ENCODE data around the gene TXN2.
"Not testable (repeated sequence)": the region's sequence is repeated elsewhere in the genome, so short reads cannot be mapped to it uniquely, and the experiment has no call there.

The TXN2 gene, protein sequence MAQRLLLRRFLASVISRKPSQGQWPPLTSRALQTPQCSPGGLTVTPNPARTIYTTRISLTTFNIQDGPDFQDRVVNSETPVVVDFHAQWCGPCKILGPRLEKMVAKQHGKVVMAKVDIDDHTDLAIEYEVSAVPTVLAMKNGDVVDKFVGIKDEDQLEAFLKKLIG

DNA sequence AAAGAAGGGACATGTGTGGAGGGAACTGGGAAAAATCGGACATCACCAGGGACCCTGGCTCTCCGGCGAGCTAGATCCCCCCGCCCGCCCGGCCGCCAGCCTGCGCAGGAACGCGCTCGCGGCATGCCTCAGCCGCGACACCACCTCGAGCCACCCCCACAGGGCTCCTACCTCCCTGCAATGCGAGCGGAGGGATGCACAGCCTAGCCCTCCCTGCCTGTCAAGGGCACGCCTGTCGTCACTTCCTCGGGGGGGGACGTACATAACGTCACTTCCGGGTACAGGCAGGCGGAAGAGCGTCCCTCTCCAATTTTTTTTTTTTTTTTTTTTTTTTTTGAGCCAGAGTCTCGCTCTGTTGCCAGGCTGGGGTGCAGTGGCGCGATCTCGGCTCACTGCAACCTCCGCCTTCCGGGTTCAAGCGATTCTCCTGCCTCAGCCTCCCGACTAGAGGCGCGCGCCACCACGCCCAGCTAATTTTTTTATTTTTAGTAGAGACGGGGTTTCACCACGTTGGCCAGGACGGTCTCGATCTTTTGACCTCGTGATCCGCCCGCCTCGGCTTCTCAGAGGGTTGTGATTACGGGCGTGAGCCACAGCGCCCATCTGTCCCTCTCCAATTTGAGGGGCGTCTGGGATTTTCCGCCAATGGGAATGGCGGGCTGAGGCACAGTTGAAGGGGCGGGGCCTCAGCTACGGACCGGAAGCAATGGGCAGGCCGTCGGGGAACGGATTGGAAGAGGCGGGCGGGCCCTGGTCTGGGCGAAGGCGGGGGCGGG lies at the start of gene TXN2:
TXN2 (minus strand) TSS at position 248 of the 776 bp plus-strand sequence. CDS start 803 bp downstream, outside the sequence.
- Histone ChIP-seq H3K27ac (peak within 1 kb of the TSS; percentile 99), H3K4me1 (ENCODE audit: control insufficient read depth in 1 of 2, insufficient read depth in 1 of 2, low read depth in 1 of 2, low read length in 1 of 2) (peaks cover 14 to 16% of the 10 kb centered on the region in 2 experiments), H3K36me3 (peaks cover 5% of the 10 kb centered on the region), H3K27me3 (no peaks in the 10 kb centered on the region), H3K9me3 (no peaks in the 10 kb centered on the region), H3K4me3 (ENCODE audit: low read depth in 1 of 2, low read length in 1 of 2) (peak within 1 kb of the TSS; percentile 86 to 96)
- TF ChIP-seq, protein P1, sequence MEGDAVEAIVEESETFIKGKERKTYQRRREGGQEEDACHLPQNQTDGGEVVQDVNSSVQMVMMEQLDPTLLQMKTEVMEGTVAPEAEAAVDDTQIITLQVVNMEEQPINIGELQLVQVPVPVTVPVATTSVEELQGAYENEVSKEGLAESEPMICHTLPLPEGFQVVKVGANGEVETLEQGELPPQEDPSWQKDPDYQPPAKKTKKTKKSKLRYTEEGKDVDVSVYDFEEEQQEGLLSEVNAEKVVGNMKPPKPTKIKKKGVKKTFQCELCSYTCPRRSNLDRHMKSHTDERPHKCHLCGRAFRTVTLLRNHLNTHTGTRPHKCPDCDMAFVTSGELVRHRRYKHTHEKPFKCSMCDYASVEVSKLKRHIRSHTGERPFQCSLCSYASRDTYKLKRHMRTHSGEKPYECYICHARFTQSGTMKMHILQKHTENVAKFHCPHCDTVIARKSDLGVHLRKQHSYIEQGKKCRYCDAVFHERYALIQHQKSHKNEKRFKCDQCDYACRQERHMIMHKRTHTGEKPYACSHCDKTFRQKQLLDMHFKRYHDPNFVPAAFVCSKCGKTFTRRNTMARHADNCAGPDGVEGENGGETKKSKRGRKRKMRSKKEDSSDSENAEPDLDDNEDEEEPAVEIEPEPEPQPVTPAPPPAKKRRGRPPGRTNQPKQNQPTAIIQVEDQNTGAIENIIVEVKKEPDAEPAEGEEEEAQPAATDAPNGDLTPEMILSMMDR (IDR thresholded peaks at IDR 0.05) = no peak

DNA sequence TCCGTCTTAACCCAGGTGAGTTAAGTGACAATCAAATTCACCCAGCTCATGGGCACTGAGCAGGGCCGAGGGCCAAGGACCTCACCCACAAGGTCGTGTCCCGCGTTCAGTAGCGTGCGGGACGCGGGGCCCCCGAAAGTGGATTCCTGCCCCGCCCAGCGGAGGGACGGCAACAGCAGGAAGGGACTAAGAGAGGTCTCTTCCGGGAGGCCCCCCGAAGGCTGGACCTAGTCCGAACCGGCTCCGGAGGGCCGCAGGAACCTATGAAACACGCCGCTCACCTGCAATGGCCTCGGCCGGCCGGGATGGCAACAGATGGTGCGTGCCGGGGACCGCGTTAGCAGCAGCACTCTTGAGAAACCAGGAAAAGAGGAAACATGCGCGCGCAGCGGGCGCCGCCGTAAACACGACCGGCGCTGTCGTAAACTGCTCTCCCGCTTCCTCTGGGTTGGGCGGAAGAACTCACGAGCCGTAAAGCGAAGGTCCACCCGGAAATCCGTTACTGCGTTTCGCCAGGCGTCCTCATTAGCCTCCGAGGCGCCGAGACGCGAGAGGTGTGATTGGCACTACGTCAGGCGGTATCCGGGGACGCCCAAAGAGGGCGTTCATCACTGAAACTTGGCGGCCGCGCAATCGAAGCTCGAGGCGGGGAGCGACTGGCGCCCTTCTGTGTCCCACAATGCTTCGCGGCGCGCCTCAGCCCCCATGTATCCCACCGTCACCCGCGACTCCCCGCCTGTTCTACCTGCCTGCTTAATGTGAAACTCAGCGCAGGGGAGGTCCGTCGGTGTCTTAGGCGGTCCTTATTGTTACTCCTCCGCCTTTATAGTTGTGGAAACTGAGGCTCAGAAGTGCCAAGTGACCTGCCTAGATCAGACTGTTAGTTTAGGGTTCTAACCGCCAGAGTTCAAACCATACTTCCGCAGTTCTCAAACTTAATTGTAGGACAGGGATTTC lies 47.6 kb upstream of the TXN2 start, which contains the start of gene EIF3D:
EIF3D (minus strand) TSS at position 372 of the 957 bp plus-strand sequence. CDS start 3,045 bp downstream, outside the sequence.
- H3K36me3 ChIP-seq = peaks cover 22% of the 10 kb centered on the region
- peaks cover 20% of the 10 kb centered on the region in 2 experiments for H3K4me1 ChIP-seq (ENCODE audit: control insufficient read depth in 1 of 2, insufficient read depth in 1 of 2, low read depth in 1 of 2, low read length in 1 of 2)
- H3K4me3 ChIP-seq (ENCODE audit: low read depth in 1 of 2, low read length in 1 of 2) = peak within 1 kb of the TSS; percentile 92 to 95
- TF ChIP-seq, protein P1 (IDR thresholded peaks at IDR 0.05) = peak; percentile 66
- H3K9me3 ChIP-seq = no peaks in the 10 kb centered on the region
- peak within 1 kb of the TSS; percentile 90 for H3K27ac ChIP-seq
- H3K27me3 ChIP-seq = no peaks in the 10 kb centered on the region

DNA sequence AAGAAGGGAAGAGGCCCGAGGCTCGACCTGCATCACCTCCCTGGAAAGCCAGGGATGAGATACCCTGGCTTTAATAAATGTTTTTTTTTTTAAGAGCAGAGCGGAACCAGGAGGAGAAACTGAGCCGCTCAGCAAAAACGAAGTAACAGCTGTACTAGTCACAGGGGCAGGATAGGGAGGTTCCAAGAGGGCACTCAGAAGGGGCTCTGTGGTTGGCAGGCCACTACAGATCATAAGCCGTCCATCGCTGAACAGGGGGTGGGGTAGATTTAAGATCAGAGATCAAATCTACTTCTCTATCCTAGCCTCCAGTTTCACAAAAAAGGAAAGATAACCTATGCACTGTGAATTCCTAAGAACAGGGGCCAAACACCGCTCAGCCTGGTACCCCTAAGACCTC lies 46.9 kb upstream of the TXN2 start:
- peaks cover 29% of the 10 kb centered on the region for H3K36me3 ChIP-seq
- H3K4me1 ChIP-seq (ENCODE audit: control insufficient read depth in 1 of 2, insufficient read depth in 1 of 2, low read depth in 1 of 2, low read length in 1 of 2) = peaks cover 20% of the 10 kb centered on the region in 2 experiments
- H3K4me3 ChIP-seq (ENCODE audit: low read depth in 1 of 2, low read length in 1 of 2) = peak overlapping the region; percentile 92 to 95
- TF ChIP-seq, protein P1 (IDR thresholded peaks at IDR 0.05) = no peak
- no peaks in the 10 kb centered on the region for H3K27me3 ChIP-seq
- H3K9me3 ChIP-seq = no peaks in the 10 kb centered on the region
- H3K27ac ChIP-seq = peak overlapping the region; percentile 90

DNA sequence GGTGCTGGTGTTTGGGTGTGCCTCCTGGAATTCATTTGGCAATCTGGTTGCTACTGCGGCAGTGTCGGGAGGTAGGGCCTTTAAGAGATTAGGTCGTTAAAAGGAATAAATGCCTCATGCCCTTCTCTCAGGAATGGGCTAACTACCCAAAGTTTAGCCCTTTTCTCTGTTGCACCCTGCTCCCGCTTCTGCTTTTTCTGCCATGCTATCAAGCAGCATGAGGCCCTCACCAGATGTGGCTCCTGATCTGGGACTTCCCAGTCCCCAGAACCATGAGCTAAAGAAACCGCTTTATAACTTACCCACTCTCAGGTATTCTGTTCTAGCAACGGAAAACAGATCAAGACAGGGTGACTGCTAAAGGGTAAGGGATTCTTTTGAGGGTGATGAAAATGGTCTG lies 41.2 kb upstream of the TXN2 start:
- Histone ChIP-seq H3K27ac (no peak overlapping the region), H3K27me3 (no peaks in the 10 kb centered on the region), H3K36me3 (peaks cover 82% of the 10 kb centered on the region), H3K4me3 (ENCODE audit: low read depth in 1 of 2, low read length in 1 of 2) (no peak overlapping the region), H3K4me1 (ENCODE audit: control insufficient read depth in 1 of 2, insufficient read depth in 1 of 2, low read depth in 1 of 2, low read length in 1 of 2) (peaks cover 13 to 15% of the 10 kb centered on the region in 2 experiments), H3K9me3 (no peaks in the 10 kb centered on the region)
- TF ChIP-seq, protein P1 (IDR thresholded peaks at IDR 0.05) = no peak

DNA sequence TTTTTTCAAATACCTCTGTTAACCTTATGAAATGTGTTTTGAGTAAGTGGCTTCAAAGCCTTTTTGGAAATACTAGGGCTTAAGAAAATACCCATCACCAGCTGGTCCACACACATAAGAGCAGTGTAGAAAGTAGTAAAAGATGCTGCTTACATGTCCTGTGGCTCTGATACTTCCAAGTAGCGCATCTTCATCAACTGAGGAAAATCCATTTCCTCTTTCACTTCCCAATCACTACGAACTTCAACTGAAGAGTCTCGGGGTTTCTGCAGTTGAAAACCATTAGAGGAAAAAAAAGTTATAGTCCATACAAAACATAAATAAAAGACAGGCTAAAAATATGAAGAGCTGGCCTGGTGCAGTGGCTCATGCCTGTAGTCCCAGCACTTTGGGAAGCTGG lies 39.0 kb upstream of the TXN2 start:
- Histone ChIP-seq H3K4me3 (ENCODE audit: low read depth in 1 of 2, low read length in 1 of 2) (no peak overlapping the region), H3K27ac (peak overlapping the region; percentile 78), H3K9me3 (no peaks in the 10 kb centered on the region), H3K27me3 (no peaks in the 10 kb centered on the region), H3K4me1 (ENCODE audit: control insufficient read depth in 1 of 2, insufficient read depth in 1 of 2, low read depth in 1 of 2, low read length in 1 of 2) (peaks cover 11 to 13% of the 10 kb centered on the region in 2 experiments), H3K36me3 (peaks cover 96% of the 10 kb centered on the region)
- TF ChIP-seq, protein P1 (IDR thresholded peaks at IDR 0.05) = no peak

DNA sequence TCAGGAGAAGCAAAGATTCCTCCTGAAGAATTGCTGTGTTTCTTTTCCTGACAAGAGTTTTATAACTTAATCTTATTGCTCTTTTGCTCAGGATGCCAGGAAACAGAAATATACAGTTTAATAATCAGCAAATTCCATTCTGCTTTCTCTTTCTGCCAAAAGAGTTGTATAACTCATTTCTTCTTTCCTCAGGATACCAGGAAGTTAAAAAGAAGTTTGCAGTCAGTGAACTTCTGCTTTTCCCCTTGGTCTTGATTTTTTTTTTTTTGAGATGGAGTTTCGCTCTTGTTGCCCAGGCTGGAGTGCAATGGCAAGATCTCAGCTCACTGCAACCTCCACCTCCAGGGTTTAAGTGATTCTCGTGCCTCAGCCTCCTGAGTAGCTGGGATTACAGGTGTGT lies 38.5 kb upstream of the TXN2 start:
- Histone ChIP-seq H3K27ac (peak overlapping the region; percentile 78), H3K36me3 (peaks cover 96% of the 10 kb centered on the region), H3K4me1 (ENCODE audit: control insufficient read depth in 1 of 2, insufficient read depth in 1 of 2, low read depth in 1 of 2, low read length in 1 of 2) (peaks cover 11 to 13% of the 10 kb centered on the region in 2 experiments)
- H3K4me3 ChIP-seq (ENCODE audit: low read depth in 1 of 2, low read length in 1 of 2); H3K9me3 ChIP-seq; H3K27me3 ChIP-seq: not testable (repeated sequence)

Measured in neutrophil (primary cell).